ENCODE results near the gene PPEF1. TPM values are rescaled to one million over a fixed set of nuclear protein-coding genes. Genes with fewer than 3 reads are reported as not detected.
A peak's percentile ranks its signal among the peaks of the same experiment; 100 is the strongest.

Gene PPEF1
- total and polyA plus RNA-seq, 2 experiments from 2014 or later, result 0.76 TPM; not detected in 1

GRCh38 chrX:18676050-18676449 lies 31.4 kb upstream of the PPEF1 start:
- ATAC-seq (no peak), DNase-seq (ENCODE audit: low spot score) (no peak)
- Mint-ChIP-seq H3K27me3 (ENCODE audit: insufficient read depth, low read depth, poor library complexity) (peaks cover 7% of the 10 kb centered on the region), H3K27ac (no peak overlapping the region), H3K36me3 (ENCODE audit: low read depth) (no peaks in the 10 kb centered on the region), H3K4me3 (no peak overlapping the region; the same call in 1 of the 3 replicates), H3K4me1 (no peaks in the 10 kb centered on the region), H3K9me3 (no peaks in the 10 kb centered on the region)
- Histone ChIP-seq H3K27ac (ENCODE audit: low read depth) (no peak overlapping the region), H3K4me1 (ENCODE audit: insufficient read depth) (no peaks in the 10 kb centered on the region), H3K27me3 (ENCODE audit: insufficient read depth) (no peaks in the 10 kb centered on the region), H2AFZ (no peak overlapping the region), H3K4me2 (no peak overlapping the region), H3K4me3 (no peak overlapping the region), H3F3A (replicated peaks; ENCODE audit: low read depth) (no peaks in the 10 kb centered on the region), H3K9me2 (ENCODE audit: insufficient read depth) (no peaks in the 10 kb centered on the region), H3K36me3 (ENCODE audit: insufficient read depth) (no peaks in the 10 kb centered on the region), H4K20me1 (replicated peaks; ENCODE audit: insufficient read depth) (no peaks in the 10 kb centered on the region), H3K79me2 (replicated peaks; ENCODE audit: insufficient read depth) (no peaks in the 10 kb centered on the region)
- no peak for TF ChIP-seq REST (IDR thresholded peaks at IDR 0.05; ENCODE audit: unreplicated experiment)
- TF ChIP-seq ZNF114 (CRISPR knock-in tag; IDR thresholded peaks at IDR 0.05), result no peak
- no peak for TF ChIP-seq ZNF331 (CRISPR knock-in tag; IDR thresholded peaks at IDR 0.05; ENCODE audit: low read depth)
- no peak for TF ChIP-seq NANOG (IDR thresholded peaks at IDR 0.05; ENCODE audit: borderline replicate concordance)
- no peak for TF ChIP-seq CREB1 (CRISPR knock-in tag; IDR thresholded peaks at IDR 0.05; ENCODE audit: low read depth)
- no peak for TF ChIP-seq JUNB (IDR thresholded peaks at IDR 0.05; ENCODE audit: unreplicated experiment)
- no peak for TF ChIP-seq EZH2phosphoT487 (IDR thresholded peaks at IDR 0.05; ENCODE audit: unreplicated experiment)
- TF ChIP-seq EZH2 (IDR thresholded peaks at IDR 0.05; ENCODE audit: low read depth, unreplicated experiment), result no peak
- TF ChIP-seq ETS1 (IDR thresholded peaks at IDR 0.05), result no peak
- TF ChIP-seq STAT1 (IDR thresholded peaks at IDR 0.05; ENCODE audit: unreplicated experiment), result no peak

- H3K4me1 ChIP-seq (ENCODE audit: insufficient read depth), result no peaks in the 10 kb centered on the region
- Mint-ChIP-seq H3K27me3 (ENCODE audit: insufficient read depth, low read depth, poor library complexity) (peaks cover 7% of the 10 kb centered on the region), H3K27ac (no peak overlapping the region), H3K4me3 (no peak overlapping the region), H3K36me3 (ENCODE audit: low read depth) (no peaks in the 10 kb centered on the region), H3K4me1 (no peaks in the 10 kb centered on the region), H3K9me3 (no peaks in the 10 kb centered on the region)
- TF ChIP-seq CTCF (conservative IDR thresholded peaks at IDR 0.05; ENCODE audit: low read depth in 2 of 2) (peak; percentile 45 to 47), JUNB (IDR thresholded peaks at IDR 0.05; ENCODE audit: unreplicated experiment) (no peak), ZNF331 (CRISPR knock-in tag; IDR thresholded peaks at IDR 0.05; ENCODE audit: low read depth) (no peak)
- peak; percentile 63 for DNase-seq (ENCODE audit: low spot score)
- no peak overlapping the region for H3K4me2 ChIP-seq
- no peaks in the 10 kb centered on the region for H3K79me2 ChIP-seq (replicated peaks; ENCODE audit: insufficient read depth)
- H3K27ac ChIP-seq (ENCODE audit: low read depth), result no peak overlapping the region
- H3K27me3 ChIP-seq (ENCODE audit: insufficient read depth), result no peaks in the 10 kb centered on the region
- no peaks in the 10 kb centered on the region for H3K36me3 ChIP-seq (ENCODE audit: insufficient read depth)
- ATAC-seq, result peak; percentile 58
- H3K9me2 ChIP-seq (ENCODE audit: insufficient read depth), result no peaks in the 10 kb centered on the region
- H2AFZ ChIP-seq, result no peak overlapping the region
- H4K20me1 ChIP-seq (replicated peaks; ENCODE audit: insufficient read depth), result no peaks in the 10 kb centered on the region
- no peak overlapping the region for H3K4me3 ChIP-seq
- H3F3A ChIP-seq (replicated peaks; ENCODE audit: low read depth), result no peaks in the 10 kb centered on the region
These were observed 31.0 kb upstream of the PPEF1 start for GRCh38 chrX:18676470-18676869.

All from GM23338 (cell line).